HepG2 (cell line): Measurements from ENCODE around the gene RPS25. TPM values are rescaled to one million over a fixed set of nuclear protein-coding genes. Genes with fewer than 3 reads are reported as not detected.

ENCODE experiments used
- BORCS8-MEF2B ChIP-seq: sonication (generic); formaldehyde crosslinking; IDR thresholded peaks from 2 replicates; pipeline ENCODE4 v1.8.0; 2022; ENCODE audit warnings: mild to moderate bottlenecking, missing genetic modification reagents
- HCFC1 ChIP-seq: fragments of 150-350 bp; IDR thresholded peaks from 2 replicates; pipeline ENCODE4 v1.6.1; 2014; ENCODE audit warnings: low read depth, low read length
- HDAC2 ChIP-seq: sonication (generic); formaldehyde crosslinking; IDR thresholded peaks from 2 replicates; pipeline ENCODE4 v1.4.0; 2020; ENCODE audit warnings: missing genetic modification reagents
- MXD3 ChIP-seq: IDR thresholded peaks from 2 replicates; pipeline ENCODE4 v1.6.1; 2016; ENCODE audit warnings: mild to moderate bottlenecking, missing biosample characterization, missing genetic modification reagents
- NFE2L1 ChIP-seq: sonication (generic); formaldehyde crosslinking; IDR thresholded peaks from 2 replicates; pipeline ENCODE4 v1.4.0; 2020; ENCODE audit warnings: missing genetic modification reagents, mild to moderate bottlenecking, borderline replicate concordance
- NFKB2 ChIP-seq: sonication (generic); formaldehyde crosslinking; IDR thresholded peaks from 2 replicates; pipeline ENCODE4 v1.4.0; 2020; ENCODE audit warnings: missing genetic modification reagents, borderline replicate concordance
- NFYB ChIP-seq: sonication (generic); formaldehyde crosslinking; IDR thresholded peaks from 2 replicates; pipeline ENCODE4 v1.4.0; 2020; ENCODE audit warnings: missing genetic modification reagents
- ZBED4 ChIP-seq: sonication (generic); formaldehyde crosslinking; IDR thresholded peaks from 2 replicates; pipeline ENCODE4 v1.4.0; 2020; ENCODE audit warnings: missing genetic modification reagents, borderline replicate concordance
- ZBTB26 ChIP-seq: IDR thresholded peaks from 2 replicates; pipeline ENCODE4 v1.6.1; 2016; ENCODE audit warnings: missing compliant biosample characterization, missing genetic modification reagents, borderline replicate concordance
- ZNF138 ChIP-seq: sonication (generic); formaldehyde crosslinking; IDR thresholded peaks from 2 replicates; pipeline ENCODE4 v1.5.0; 2020; ENCODE audit warnings: mild to moderate bottlenecking, low read depth, missing genetic modification reagents
- ZNF3 ChIP-seq: IDR thresholded peaks from 2 replicates; pipeline ENCODE4 v1.7.0; 2017; ENCODE audit warnings: inconsistent platforms
- ZNF574 ChIP-seq: sonication (generic); formaldehyde crosslinking; IDR thresholded peaks from 2 replicates; pipeline ENCODE4 v1.4.0; 2020; ENCODE audit warnings: missing genetic modification reagents
- polyA plus RNA-seq, 8 experiments: library from polyadenylated mRNA; depleted of rRNA in 3 of 8; stranded (reverse) in 7 of 8; unstranded in 1 of 8; fragments of >200 nt; fragmentation: Illumina TruSeq in 4 of 8; extraction: Trizol in 4 of 8; gene quantifications; 2 replicates each; pipeline versions ENCODE4 v1.2.1 to v1.2.3, GENCODE V29; 2011 to 2016; ENCODE audit warnings: low read depth in 4 of 8, missing spikeins in 1 of 8, mixed read lengths in 1 of 8; ENCODE audit not compliant: insufficient read depth in 1 of 8
- total RNA-seq, 5 experiments: library from RNA; depleted of rRNA; stranded (reverse); fragments of >200 nt; fragmentation: Illumina TruSeq; extraction: Trizol; gene quantifications; 2 replicates each; pipeline ENCODE4 v1.2.3, GENCODE V29; 2016; ENCODE audit warnings: low read depth in 1 of 5
- TF ChIP-seq, protein P1 (sequence below): IDR thresholded peaks from 2 replicates; pipeline ENCODE4 v1.6.1; 2016; ENCODE audit warnings: mild to moderate bottlenecking
- TF ChIP-seq, protein P2 (sequence below): sonication (generic); formaldehyde crosslinking; IDR thresholded peaks from 2 replicates; pipeline ENCODE4 v1.5.0; 2020; ENCODE audit warnings: mild to moderate bottlenecking, missing genetic modification reagents
- TF ChIP-seq, protein P3 (sequence below): IDR thresholded peaks from 2 replicates; pipeline ENCODE4 v1.6.1; 2016; ENCODE audit warnings: low read depth, borderline replicate concordance

The RPS25 gene
- total and polyA plus RNA-seq, 2 of the 13 experiments (the other 11 are each of a cell fraction or from before 2014, with no cell fraction given): 839 to 1,415 TPM

- peak; percentile 30; the same call in 1 of the 2 replicates for TF ChIP-seq HCFC1
- no peak for TF ChIP-seq ZNF138 (CRISPR knock-in tag)
- TF ChIP-seq ZBED4: peak; percentile 67; the same call in 1 of the 2 replicates
- TF ChIP-seq NFKB2 (CRISPR knock-in tag): peak; percentile 38; the same call in 1 of the 2 replicates
- peak; percentile 70 for TF ChIP-seq NFYB
- TF ChIP-seq ZNF3 (CRISPR knock-in tag): no peak
- peak; percentile 77 for TF ChIP-seq HDAC2
- peak; percentile 79 for TF ChIP-seq MXD3 (CRISPR knock-in tag)
- TF ChIP-seq NFE2L1 (CRISPR knock-in tag): no peak
- no peak; the same call in 1 of the 2 replicates for TF ChIP-seq ZBTB26 (CRISPR knock-in tag)
- TF ChIP-seq, protein P1, sequence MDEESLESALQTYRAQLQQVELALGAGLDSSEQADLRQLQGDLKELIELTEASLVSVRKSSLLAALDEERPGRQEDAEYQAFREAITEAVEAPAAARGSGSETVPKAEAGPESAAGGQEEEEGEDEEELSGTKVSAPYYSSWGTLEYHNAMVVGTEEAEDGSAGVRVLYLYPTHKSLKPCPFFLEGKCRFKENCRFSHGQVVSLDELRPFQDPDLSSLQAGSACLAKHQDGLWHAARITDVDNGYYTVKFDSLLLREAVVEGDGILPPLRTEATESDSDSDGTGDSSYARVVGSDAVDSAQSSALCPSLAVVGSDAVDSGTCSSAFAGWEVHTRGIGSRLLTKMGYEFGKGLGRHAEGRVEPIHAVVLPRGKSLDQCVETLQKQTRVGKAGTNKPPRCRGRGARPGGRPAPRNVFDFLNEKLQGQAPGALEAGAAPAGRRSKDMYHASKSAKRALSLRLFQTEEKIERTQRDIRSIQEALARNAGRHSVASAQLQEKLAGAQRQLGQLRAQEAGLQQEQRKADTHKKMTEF (CRISPR knock-in tag): peak; percentile 94
- peak; percentile 76 for TF ChIP-seq BORCS8-MEF2B
- TF ChIP-seq, protein P2, sequence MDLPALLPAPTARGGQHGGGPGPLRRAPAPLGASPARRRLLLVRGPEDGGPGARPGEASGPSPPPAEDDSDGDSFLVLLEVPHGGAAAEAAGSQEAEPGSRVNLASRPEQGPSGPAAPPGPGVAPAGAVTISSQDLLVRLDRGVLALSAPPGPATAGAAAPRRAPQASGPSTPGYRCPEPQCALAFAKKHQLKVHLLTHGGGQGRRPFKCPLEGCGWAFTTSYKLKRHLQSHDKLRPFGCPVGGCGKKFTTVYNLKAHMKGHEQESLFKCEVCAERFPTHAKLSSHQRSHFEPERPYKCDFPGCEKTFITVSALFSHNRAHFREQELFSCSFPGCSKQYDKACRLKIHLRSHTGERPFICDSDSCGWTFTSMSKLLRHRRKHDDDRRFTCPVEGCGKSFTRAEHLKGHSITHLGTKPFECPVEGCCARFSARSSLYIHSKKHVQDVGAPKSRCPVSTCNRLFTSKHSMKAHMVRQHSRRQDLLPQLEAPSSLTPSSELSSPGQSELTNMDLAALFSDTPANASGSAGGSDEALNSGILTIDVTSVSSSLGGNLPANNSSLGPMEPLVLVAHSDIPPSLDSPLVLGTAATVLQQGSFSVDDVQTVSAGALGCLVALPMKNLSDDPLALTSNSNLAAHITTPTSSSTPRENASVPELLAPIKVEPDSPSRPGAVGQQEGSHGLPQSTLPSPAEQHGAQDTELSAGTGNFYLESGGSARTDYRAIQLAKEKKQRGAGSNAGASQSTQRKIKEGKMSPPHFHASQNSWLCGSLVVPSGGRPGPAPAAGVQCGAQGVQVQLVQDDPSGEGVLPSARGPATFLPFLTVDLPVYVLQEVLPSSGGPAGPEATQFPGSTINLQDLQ (CRISPR knock-in tag): no peak
- TF ChIP-seq, protein P3, sequence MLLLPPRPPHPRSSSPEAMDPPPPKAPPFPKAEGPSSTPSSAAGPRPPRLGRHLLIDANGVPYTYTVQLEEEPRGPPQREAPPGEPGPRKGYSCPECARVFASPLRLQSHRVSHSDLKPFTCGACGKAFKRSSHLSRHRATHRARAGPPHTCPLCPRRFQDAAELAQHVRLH (CRISPR knock-in tag): peak; percentile 30
- peak; percentile 86 for TF ChIP-seq ZNF574 (CRISPR knock-in tag)
These were observed 49.5 kb upstream of the RPS25 start, which contains the start of gene VPS11 (continued) for GRCh38 chr11:119067371-119068222.
